Measurements from ENCODE around the gene RBMS3.
"Not testable (repeated sequence)": the region's sequence is repeated elsewhere in the genome, so short reads cannot be mapped to it uniquely, and the experiment has no call there.

Gene RBMS3

GRCh38 chr3:29429055-29429679 is 148.3 kb downstream of the RBMS3 start:
- no peak for DNase-seq (ENCODE audit: low read depth)

DNA sequence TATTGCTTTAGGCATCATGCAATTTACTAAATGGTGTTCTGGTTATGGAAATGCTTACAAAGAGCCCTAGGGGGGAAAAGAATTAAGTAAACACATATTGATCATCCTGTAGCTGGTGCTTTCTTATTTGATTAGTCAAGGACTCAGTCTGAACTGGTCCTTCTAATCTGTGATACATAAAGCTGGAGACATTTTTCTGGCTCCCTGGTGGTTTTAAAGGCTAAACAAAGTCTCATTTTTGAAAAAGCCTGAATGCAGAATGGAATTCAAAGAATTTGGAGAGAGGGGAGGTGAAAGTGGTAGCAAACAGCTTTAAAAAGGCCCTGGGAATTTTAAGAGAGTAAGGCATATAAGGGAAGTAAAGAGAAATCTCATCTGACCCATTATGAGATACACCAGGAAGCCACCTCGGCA is 149.7 kb downstream of the RBMS3 start:
- DNase-seq (ENCODE audit: low read depth), result no peak

DNA sequence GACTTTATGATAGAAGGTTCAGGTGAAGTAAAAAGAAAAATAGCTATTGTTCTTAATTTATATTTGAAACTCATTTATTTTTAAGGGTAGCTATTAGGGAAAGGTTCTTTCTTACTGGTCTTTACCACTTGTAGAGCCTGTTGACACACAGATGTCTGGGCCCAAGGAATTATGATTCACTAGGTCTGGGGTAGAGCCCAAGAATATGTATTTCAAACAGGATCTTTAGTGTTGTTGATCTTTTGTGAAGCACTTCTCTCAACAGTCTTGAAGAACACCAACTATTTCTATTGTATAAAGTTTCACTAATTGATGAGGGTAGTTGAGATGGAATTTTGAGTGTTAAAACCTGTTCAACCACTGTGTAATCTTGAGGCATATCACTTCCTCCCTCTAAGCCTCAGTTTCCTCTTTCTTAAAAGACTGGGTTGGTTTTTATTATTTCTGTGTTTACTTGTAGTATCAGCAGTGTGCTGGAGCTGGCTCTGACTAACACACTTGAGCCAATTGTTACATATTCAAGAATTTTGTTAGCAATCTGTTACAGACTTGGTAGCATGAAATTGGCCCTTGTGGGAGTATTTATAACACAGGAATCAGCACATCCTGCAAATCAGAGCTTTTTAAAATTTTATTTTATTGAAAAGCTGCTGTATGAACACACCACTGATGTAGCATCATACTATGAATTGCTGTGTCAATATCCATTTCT is 155.9 kb downstream of the RBMS3 start:
- no peak for DNase-seq (ENCODE audit: low read depth)

GRCh38 chr3:29438580-29438979 is 157.7 kb downstream of the RBMS3 start:
- no peak for DNase-seq (ENCODE audit: low read depth)

DNA sequence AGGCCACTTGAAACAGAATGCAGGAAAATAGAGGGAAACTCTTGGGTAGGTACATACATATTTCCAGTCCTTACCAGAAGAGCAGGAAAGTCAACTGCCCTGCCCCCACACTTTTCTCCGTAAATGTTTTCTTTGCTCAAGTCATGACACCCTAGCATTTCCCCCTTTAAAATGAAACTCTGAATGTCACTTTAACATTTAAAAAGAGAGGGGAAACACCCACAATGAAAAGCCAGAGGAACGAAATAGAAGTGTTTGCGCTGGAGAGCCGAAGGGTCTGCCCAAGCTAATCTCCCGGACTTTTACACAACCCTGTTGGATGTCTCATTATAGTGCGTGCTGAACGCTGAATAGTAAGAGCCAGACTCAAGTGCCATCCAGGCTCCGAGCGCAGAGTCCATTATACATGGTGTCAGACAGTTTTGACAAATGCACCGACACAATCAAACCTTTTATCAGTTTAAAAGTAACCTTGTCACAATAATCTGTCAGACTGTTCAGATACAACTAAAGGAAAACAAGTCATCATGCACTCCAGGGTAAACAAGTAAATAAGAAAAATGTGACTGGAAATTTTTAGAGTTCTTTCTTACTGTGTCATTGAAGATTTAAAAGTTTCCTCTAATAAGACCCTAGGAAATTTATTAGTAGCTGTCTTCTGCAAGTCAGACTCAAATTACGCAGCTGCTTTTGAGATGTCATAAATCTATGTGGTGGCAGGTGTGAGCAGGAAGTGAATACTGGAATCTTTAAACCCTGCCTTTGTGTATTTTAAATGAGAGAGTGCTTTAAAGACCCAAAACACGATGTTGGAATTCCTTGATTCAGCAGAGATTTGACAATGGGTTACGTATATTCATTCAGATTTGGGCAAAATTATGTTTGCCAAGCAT is 159.8 kb downstream of the RBMS3 start:
- no peak for DNase-seq (ENCODE audit: low read depth)

- DNase-seq (ENCODE audit: low read depth), result no peak
Measured at GRCh38 chr3:29441422-29441821, 160.6 kb downstream of the RBMS3 start.

DNA sequence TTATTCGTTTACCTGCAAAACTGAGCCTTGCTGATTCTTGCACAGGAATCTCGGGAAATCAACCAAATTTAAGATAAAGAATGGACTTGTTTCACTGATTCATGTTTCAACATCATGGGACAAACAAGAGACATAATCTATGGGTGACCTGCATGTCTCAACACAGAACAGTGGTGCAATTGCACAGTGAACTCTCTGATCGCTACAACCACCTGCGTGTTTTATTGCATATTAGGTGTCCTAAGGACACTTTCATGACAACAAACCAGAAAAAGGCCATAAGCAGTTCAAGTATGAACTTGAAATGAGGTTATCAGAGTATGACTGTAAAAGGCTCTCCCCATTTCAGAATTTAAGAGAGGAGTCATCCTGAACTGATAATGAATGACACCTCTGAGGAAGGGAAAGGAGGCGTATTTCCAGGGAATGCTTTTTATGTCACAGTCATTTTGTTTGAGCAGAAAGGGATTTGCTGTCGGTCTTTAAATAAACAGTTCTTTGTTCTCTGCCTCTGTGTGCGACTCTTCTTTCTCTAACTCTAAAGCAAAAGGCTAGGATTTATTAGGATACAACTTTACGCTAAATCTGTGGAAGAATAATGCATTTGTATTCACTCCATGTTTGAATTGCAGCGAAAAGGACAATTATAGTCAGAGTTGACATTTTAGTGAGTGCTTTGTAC is 167.2 kb downstream of the RBMS3 start:
- DNase-seq (ENCODE audit: low read depth), result no peak

- no peak for DNase-seq (ENCODE audit: low read depth)
Measured at GRCh38 chr3:29451920-29452319, 171.0 kb downstream of the RBMS3 start.

DNA sequence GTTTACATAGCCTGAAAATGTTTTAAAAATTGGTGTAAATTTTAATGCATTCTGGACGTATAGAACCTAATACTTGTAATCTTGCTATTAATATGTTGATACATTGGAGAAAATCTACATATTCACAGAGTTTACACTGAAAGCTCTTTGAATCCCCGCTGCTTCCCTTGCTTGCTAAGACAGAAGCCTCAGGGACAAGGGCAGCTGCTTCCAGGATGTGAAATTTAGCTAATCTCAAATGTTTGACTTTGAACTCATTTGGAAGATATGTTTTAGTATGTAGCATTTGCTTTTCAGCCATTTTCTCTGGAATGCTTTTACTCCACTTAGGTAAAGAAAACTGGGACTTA is 172.0 kb downstream of the RBMS3 start:
- no peak for DNase-seq (ENCODE audit: low read depth)

- no peak for DNase-seq (ENCODE audit: low read depth)
Measured at GRCh38 chr3:29453284-29454001, 172.6 kb downstream of the RBMS3 start.

GRCh38 chr3:29454161-29454611 is 173.3 kb downstream of the RBMS3 start:
- no peak for DNase-seq (ENCODE audit: low read depth)

- no peak for DNase-seq (ENCODE audit: low read depth)
Measured at GRCh38 chr3:29456901-29457300, 176.0 kb downstream of the RBMS3 start.

GRCh38 chr3:29463304-29463703 is 182.4 kb downstream of the RBMS3 start:
- no peak for DNase-seq (ENCODE audit: low read depth)

GRCh38 chr3:29465836-29466235 is 185.0 kb downstream of the RBMS3 start:
- DNase-seq (ENCODE audit: low read depth), result no peak

GRCh38 chr3:29466442-29466841 is 185.6 kb downstream of the RBMS3 start:
- DNase-seq (ENCODE audit: low read depth), result no peak

DNA sequence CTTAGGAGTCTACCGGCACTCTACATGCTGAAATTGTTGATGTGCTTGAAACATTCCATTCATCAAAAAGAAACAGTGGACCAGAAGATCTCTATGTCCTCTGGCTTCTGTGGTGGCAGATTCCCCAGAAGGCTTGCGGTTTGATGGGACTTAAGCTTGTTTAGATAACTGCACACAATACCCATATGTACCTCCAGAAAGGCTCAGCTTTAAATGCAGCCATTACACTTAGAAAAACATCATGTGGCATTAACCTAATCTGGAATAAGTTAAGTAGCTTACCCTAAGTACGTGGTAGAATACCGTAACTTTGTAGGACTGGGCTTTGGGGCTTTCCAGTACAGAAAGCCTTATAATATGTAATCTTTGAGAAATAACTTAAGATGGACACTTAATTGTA is 187.3 kb downstream of the RBMS3 start:
- DNase-seq (ENCODE audit: low read depth), result no peak

DNA sequence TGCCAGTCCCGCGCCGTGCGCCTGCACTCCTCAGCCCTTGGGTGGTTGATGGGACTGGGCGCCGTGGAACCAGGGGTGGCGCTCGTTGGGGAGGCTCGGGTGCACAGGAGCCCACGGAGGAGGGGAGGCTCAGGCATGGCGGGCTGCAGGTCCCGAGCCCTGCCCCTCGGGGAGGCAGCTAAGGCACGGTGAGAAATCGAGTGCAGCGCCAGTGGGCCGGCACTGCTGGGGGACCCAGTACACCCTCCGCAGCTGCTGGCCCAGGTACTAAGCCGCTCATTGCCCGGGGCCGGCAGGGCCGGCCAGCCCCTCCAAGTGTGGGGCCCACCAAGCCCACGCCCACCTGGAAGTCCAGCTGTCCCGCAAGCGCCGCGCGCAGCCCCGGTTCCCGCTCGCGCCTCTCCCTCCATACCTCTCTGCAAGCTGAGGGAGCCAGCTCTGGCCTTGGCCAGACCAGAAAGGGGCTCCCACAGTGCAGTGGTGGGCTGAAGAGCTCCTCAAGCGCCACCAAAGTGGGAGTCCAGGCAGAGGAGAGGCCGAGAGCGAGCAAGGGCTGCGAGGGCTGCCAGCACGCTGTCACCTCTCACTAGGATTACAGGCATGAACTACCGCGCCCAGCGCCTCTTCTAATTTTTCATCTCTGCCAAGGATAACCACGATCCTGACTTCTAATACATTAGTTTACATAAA is 192.8 kb downstream of the RBMS3 start:
- DNase-seq (ENCODE audit: low read depth), result not testable (repeated sequence)

GRCh38 chr3:29475305-29475840 is 194.5 kb downstream of the RBMS3 start:
- DNase-seq (ENCODE audit: low read depth), result no peak

GRCh38 chr3:29475854-29476253 is 195.0 kb downstream of the RBMS3 start:
- no peak for DNase-seq (ENCODE audit: low read depth)

DNA sequence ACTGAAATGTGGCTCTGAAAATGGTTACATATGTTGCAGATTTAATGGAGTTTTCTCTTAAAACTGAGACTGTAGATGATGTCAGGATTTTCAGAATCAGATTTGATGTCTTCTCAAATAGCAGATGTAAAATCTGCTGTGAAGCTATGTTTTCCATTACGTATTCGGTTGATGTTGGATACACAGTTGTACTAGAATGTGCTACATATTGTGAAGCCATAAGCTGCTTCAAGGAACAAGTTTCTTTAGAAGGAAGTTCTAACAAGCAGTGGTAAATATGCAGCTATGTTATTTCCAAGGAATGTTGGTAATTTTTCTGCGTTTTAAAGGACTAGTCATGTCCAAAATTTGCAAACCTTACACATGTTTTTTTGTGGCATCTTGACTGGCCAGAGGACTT is 197.7 kb downstream of the RBMS3 start:
- DNase-seq (ENCODE audit: low read depth), result no peak

DNA sequence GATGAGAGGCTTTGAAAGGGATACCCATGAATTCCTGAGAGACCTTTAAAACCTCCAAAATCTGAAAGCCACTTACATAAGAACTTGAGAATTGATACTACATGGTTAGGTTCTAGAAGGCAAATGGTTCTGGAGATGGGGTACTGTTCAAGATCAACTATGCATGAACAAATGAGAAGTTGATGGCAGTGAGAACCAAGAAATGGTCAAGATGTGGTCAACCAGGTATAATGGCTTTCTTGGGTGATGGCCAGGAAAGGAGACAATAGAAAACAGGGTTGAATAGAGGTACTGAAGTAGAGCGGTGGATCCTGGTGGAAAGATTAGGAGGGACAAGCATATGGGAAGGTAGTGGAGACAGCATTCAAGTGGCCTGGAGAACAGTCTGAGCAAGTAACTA is 200.4 kb downstream of the RBMS3 start:
- no peak for DNase-seq (ENCODE audit: low read depth)
